Body of pancreas (tissue), 4 donors: ENCODE data around the gene COL6A2.

Experiments
- POLR2A ChIP-seq, 3 donors: fragments of 450-650 bp; IDR thresholded peaks; one replicate each; pipeline ENCODE4 v1.6.1; 2016; ENCODE audit warnings: antibody characterized with exemption in 3 of 3, mild to moderate bottlenecking in 2 of 3
- TF ChIP-seq, protein P1 (sequence below), 7 experiments: fragments of 450-650 bp in 4 of 7; fragments of 200-600 bp in 3 of 7; sonication (generic) in 3 of 7; IDR thresholded peaks; one replicate each; pipeline ENCODE4 v1.5.1; 2016 to 2019; ENCODE audit warnings: antibody characterized with exemption in 7 of 7

- TF ChIP-seq, protein P1, sequence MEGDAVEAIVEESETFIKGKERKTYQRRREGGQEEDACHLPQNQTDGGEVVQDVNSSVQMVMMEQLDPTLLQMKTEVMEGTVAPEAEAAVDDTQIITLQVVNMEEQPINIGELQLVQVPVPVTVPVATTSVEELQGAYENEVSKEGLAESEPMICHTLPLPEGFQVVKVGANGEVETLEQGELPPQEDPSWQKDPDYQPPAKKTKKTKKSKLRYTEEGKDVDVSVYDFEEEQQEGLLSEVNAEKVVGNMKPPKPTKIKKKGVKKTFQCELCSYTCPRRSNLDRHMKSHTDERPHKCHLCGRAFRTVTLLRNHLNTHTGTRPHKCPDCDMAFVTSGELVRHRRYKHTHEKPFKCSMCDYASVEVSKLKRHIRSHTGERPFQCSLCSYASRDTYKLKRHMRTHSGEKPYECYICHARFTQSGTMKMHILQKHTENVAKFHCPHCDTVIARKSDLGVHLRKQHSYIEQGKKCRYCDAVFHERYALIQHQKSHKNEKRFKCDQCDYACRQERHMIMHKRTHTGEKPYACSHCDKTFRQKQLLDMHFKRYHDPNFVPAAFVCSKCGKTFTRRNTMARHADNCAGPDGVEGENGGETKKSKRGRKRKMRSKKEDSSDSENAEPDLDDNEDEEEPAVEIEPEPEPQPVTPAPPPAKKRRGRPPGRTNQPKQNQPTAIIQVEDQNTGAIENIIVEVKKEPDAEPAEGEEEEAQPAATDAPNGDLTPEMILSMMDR (IDR thresholded peaks at IDR 0.05), result no peak
- no peak for TF ChIP-seq POLR2A (IDR thresholded peaks at IDR 0.05)
Observed at GRCh38 chr21:46110499-46111192, 12.7 kb downstream of the COL6A2 start.
